Osteocyte (in vitro differentiated cells): ENCODE results near the gene KIAA1217. TPM values are rescaled to one million over a fixed set of nuclear protein-coding genes. Genes with fewer than 3 reads are reported as not detected.

ENCODE experiments used
- DNase-seq: peaks from one replicate; pipeline ENCODE4 v3.0.0; 2021; ENCODE audit warnings: mixed read lengths; ENCODE audit not compliant: unreplicated experiment; ENCODE audit errors: extremely low spot score
- H3K27ac Mint-ChIP-seq: one replicate; pipeline ENCODE4 v1.8.0; 2021; ENCODE audit warnings: mild to moderate bottlenecking, mixed read lengths; ENCODE audit not compliant: unreplicated experiment
- H3K27me3 Mint-ChIP-seq: one replicate; pipeline ENCODE4 v1.8.0; 2021; ENCODE audit warnings: mixed read lengths; ENCODE audit not compliant: unreplicated experiment
- H3K36me3 Mint-ChIP-seq: one replicate; pipeline ENCODE4 v1.8.0; 2021; ENCODE audit warnings: mixed read lengths; ENCODE audit not compliant: unreplicated experiment
- H3K4me1 Mint-ChIP-seq: one replicate; pipeline ENCODE4 v1.8.0; 2021; ENCODE audit warnings: mixed read lengths; ENCODE audit not compliant: unreplicated experiment
- H3K4me3 Mint-ChIP-seq: one replicate; pipeline ENCODE4 v1.8.0; 2021; ENCODE audit warnings: mild to moderate bottlenecking, moderate library complexity, mixed read lengths; ENCODE audit not compliant: unreplicated experiment
- H3K9me3 Mint-ChIP-seq: one replicate; pipeline ENCODE4 v1.8.0; 2021; ENCODE audit warnings: mixed read lengths; ENCODE audit not compliant: unreplicated experiment
- CTCF ChIP-seq: fragments of 200-600 bp; sonication (generic); IDR thresholded peaks from 2 replicates; pipeline ENCODE4 v1.5.0; 2021; ENCODE audit warnings: antibody characterized with exemption, mild to moderate bottlenecking, moderate library complexity
- total RNA-seq: library from RNA; stranded (reverse); gene quantifications from 2 replicates; pipeline ENCODE4 v1.2.1, GENCODE V29; 2021

Gene KIAA1217
- total RNA-seq, 1 donor from 2014 or later: 2.8 TPM

- Mint-ChIP-seq H3K4me1 (no peaks in the 10 kb centered on the region), H3K4me3 (no peak overlapping the region), H3K27me3 (peaks cover 3% of the 10 kb centered on the region), H3K36me3 (no peaks in the 10 kb centered on the region), H3K27ac (no peak overlapping the region), H3K9me3 (no peaks in the 10 kb centered on the region)
- no peak for DNase-seq
- no peak for TF ChIP-seq CTCF
These were observed 7.3 kb upstream of the KIAA1217 start for GRCh38 chr10:24201503-24202180.

GRCh38 chr10:24202181-24202570 is 6.8 kb upstream of the KIAA1217 start:
- no peak for TF ChIP-seq CTCF
- Mint-ChIP-seq H3K4me3 (no peak overlapping the region), H3K27me3 (peaks cover 3% of the 10 kb centered on the region), H3K4me1 (no peaks in the 10 kb centered on the region), H3K36me3 (no peaks in the 10 kb centered on the region), H3K9me3 (no peaks in the 10 kb centered on the region), H3K27ac (no peak overlapping the region)
- no peak for DNase-seq

- peaks cover 3% of the 10 kb centered on the region for H3K27me3 Mint-ChIP-seq
- no peaks in the 10 kb centered on the region for H3K9me3 Mint-ChIP-seq
- peaks cover 23% of the 10 kb centered on the region for H3K4me1 Mint-ChIP-seq
- DNase-seq: no peak
- no peak overlapping the region for H3K4me3 Mint-ChIP-seq
- no peaks in the 10 kb centered on the region for H3K36me3 Mint-ChIP-seq
- no peak overlapping the region for H3K27ac Mint-ChIP-seq
- TF ChIP-seq CTCF: no peak
These were observed 3.1 kb upstream of the KIAA1217 start for GRCh38 chr10:24205821-24206220.

GRCh38 chr10:24206334-24206733 is 2.6 kb upstream of the KIAA1217 start:
- DNase-seq: no peak
- Mint-ChIP-seq H3K36me3 (no peaks in the 10 kb centered on the region), H3K27ac (no peak overlapping the region), H3K4me3 (no peak overlapping the region), H3K27me3 (peaks cover 3% of the 10 kb centered on the region), H3K9me3 (no peaks in the 10 kb centered on the region), H3K4me1 (peaks cover 23% of the 10 kb centered on the region)
- TF ChIP-seq CTCF: no peak

- no peak for TF ChIP-seq CTCF
- Mint-ChIP-seq H3K4me3 (no peak overlapping the region), H3K36me3 (no peaks in the 10 kb centered on the region), H3K27ac (no peak overlapping the region), H3K27me3 (peaks cover 5% of the 10 kb centered on the region), H3K4me1 (peaks cover 23% of the 10 kb centered on the region), H3K9me3 (no peaks in the 10 kb centered on the region)
- DNase-seq: no peak
These were observed 2.0 kb upstream of the KIAA1217 start for GRCh38 chr10:24206926-24207325.
